Osteoblast (primary cell): Measurements from ENCODE around the gene RGS5. TPM values are rescaled to one million over a fixed set of nuclear protein-coding genes. Genes with fewer than 3 reads are reported as not detected.

Source experiments
- DNase-seq: peaks from one replicate; pipeline ENCODE4 v3.0.0; 2011; ENCODE audit warnings: low spot score, mixed read lengths; ENCODE audit not compliant: insufficient read length; ENCODE audit errors: missing footprints
- H2AFZ ChIP-seq: 2 replicates; pipeline ENCODE4 v1.6.0; 2011; ENCODE audit warnings: mild to moderate bottlenecking, low read length
- H3K27ac ChIP-seq: 2 replicates; pipeline ENCODE4 v1.5.1; 2011; ENCODE audit warnings: mild to moderate bottlenecking, low read depth, low read length, moderate library complexity
- H3K27me3 ChIP-seq: 2 replicates; pipeline ENCODE4 v1.6.0; 2012; ENCODE audit warnings: mild to moderate bottlenecking, control low read depth, inconsistent platforms, low read length, moderate library complexity; ENCODE audit not compliant: insufficient read depth
- H3K36me3 ChIP-seq: 2 replicates; pipeline ENCODE4 v1.5.1; 2011; ENCODE audit warnings: mild to moderate bottlenecking, low read length, control low read depth, moderate library complexity; ENCODE audit not compliant: insufficient read depth
- H3K4me1 ChIP-seq: 2 replicates; pipeline ENCODE4 v1.5.1; 2011; ENCODE audit warnings: mild to moderate bottlenecking, low read length, control low read depth, moderate library complexity; ENCODE audit not compliant: insufficient read depth
- H3K4me2 ChIP-seq: 2 replicates; pipeline ENCODE4 v1.6.0; 2011; ENCODE audit warnings: mild to moderate bottlenecking, low read length; ENCODE audit not compliant: insufficient read depth
- H3K4me3 ChIP-seq: fragments of 200-600 bp; sonication (generic); 3 replicates; pipeline ENCODE4 v1.5.1; 2012; ENCODE audit warnings: mild to moderate bottlenecking, low read length, inconsistent platforms; ENCODE audit not compliant: insufficient read depth
- H3K79me2 ChIP-seq: 2 replicates; pipeline ENCODE4 v1.6.0; 2012; ENCODE audit warnings: mild to moderate bottlenecking, low read length, control low read depth, inconsistent platforms; ENCODE audit not compliant: insufficient read depth
- H3K9me3 ChIP-seq: 2 replicates; pipeline ENCODE4 v1.5.1; 2011; ENCODE audit warnings: low read depth, low read length, control low read depth
- H4K20me1 ChIP-seq: 2 replicates; pipeline ENCODE4 v1.6.0; 2012; ENCODE audit warnings: mild to moderate bottlenecking, low read length, control low read depth; ENCODE audit not compliant: insufficient read depth
- total RNA-seq: library from RNA; depleted of rRNA; stranded (reverse); fragments of >200 nt; gene quantifications from 2 replicates; pipeline ENCODE4 v1.2.3, GENCODE V29; 2012
- TF ChIP-seq, protein P1 (sequence below): IDR thresholded peaks from 2 replicates; pipeline ENCODE4 v1.5.1; 2011; ENCODE audit warnings: mild to moderate bottlenecking, low read depth, low read length, moderate library complexity; ENCODE audit errors: extremely low read depth

Gene RGS5
- total RNA-seq, 1 donor, result 1.8 TPM

DNA sequence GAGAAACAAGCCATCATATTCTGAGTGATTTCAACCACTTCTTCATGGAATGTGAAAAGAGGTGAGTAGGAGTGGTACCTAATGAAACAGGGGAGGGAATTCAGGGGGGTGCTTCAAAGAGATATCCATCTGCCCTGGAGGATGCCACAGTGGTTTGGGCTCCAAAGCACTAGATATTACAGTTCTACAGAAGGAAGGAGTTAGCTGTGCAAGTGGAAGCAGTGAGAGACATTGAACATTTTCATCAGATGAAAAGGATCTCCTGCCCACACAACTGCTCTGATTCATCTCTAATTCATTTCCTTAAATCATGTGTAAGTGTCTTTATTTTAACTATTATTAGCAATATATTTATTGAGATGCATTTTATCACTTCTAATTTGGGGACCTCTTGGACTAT, 2.8 kb upstream of the RGS5 start:
- Histone ChIP-seq H3K36me3 (no peaks in the 10 kb centered on the region), H3K27ac (no peak overlapping the region), H3K4me1 (peaks cover 15% of the 10 kb centered on the region), H3K9me3 (no peaks in the 10 kb centered on the region), H3K79me2 (no peaks in the 10 kb centered on the region), H3K4me2 (peak overlapping the region; percentile 40), H2AFZ (peak overlapping the region; percentile 71), H3K27me3 (peaks cover 4% of the 10 kb centered on the region), H3K4me3 (no peak overlapping the region), H4K20me1 (no peaks in the 10 kb centered on the region)
- TF ChIP-seq, protein P1, sequence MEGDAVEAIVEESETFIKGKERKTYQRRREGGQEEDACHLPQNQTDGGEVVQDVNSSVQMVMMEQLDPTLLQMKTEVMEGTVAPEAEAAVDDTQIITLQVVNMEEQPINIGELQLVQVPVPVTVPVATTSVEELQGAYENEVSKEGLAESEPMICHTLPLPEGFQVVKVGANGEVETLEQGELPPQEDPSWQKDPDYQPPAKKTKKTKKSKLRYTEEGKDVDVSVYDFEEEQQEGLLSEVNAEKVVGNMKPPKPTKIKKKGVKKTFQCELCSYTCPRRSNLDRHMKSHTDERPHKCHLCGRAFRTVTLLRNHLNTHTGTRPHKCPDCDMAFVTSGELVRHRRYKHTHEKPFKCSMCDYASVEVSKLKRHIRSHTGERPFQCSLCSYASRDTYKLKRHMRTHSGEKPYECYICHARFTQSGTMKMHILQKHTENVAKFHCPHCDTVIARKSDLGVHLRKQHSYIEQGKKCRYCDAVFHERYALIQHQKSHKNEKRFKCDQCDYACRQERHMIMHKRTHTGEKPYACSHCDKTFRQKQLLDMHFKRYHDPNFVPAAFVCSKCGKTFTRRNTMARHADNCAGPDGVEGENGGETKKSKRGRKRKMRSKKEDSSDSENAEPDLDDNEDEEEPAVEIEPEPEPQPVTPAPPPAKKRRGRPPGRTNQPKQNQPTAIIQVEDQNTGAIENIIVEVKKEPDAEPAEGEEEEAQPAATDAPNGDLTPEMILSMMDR, result no peak
- DNase-seq, result no peak

DNA sequence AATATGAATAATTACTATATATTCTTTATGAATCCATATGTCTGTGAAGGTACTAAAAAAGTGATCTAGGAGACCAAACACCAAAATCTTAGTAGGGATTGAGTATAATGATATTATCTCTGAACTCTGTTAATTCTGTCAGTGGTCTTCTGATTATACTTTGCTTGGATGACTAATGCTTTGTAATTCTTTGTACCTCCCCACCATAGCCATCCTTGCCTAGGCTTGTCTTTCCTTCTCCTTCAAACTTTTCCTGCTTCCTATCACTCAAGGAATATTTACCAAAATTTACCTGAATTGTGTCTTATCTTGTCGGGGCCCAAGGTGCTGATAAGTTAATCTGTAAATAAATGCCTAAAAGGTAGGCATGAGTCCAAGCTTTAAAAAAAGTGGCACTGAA, 845 bp upstream of the RGS5 start:
- no peak overlapping the region for H2AFZ ChIP-seq
- H3K79me2 ChIP-seq, result no peaks in the 10 kb centered on the region
- no peaks in the 10 kb centered on the region for H3K27me3 ChIP-seq
- H3K36me3 ChIP-seq, result no peaks in the 10 kb centered on the region
- peaks cover 15% of the 10 kb centered on the region for H3K4me1 ChIP-seq
- TF ChIP-seq, protein P1, result no peak
- no peak for DNase-seq
- H3K27ac ChIP-seq, result no peak overlapping the region
- no peak overlapping the region for H3K4me2 ChIP-seq
- H3K9me3 ChIP-seq, result no peaks in the 10 kb centered on the region
- H3K4me3 ChIP-seq, result no peak overlapping the region
- H4K20me1 ChIP-seq, result no peaks in the 10 kb centered on the region

GRCh38 chr1:163201906-163202305, 810 bp downstream of the RGS5 start:
- Histone ChIP-seq H3K79me2 (no peaks in the 10 kb centered on the region), H2AFZ (no peak overlapping the region)

GRCh38 chr1:163197022-163197421, 5.7 kb downstream of the RGS5 start:
- no peak for DNase-seq
- TF ChIP-seq, protein P1, result no peak
- H2AFZ ChIP-seq, result no peak overlapping the region
- no peaks in the 10 kb centered on the region for H3K4me1 ChIP-seq
- H3K27ac ChIP-seq, result no peak overlapping the region
- H3K79me2 ChIP-seq, result no peaks in the 10 kb centered on the region
- no peaks in the 10 kb centered on the region for H3K27me3 ChIP-seq
- no peaks in the 10 kb centered on the region for H3K9me3 ChIP-seq
- no peaks in the 10 kb centered on the region for H4K20me1 ChIP-seq
- H3K4me3 ChIP-seq, result no peak overlapping the region
- H3K4me2 ChIP-seq, result no peak overlapping the region
- H3K36me3 ChIP-seq, result no peaks in the 10 kb centered on the region

More at GRCh38 chr1:163201906-163202305, 810 bp downstream of the RGS5 start:
- Histone ChIP-seq H3K4me2 (no peak overlapping the region), H3K4me3 (no peak overlapping the region), H3K4me1 (peaks cover 15% of the 10 kb centered on the region), H3K9me3 (no peaks in the 10 kb centered on the region), H4K20me1 (no peaks in the 10 kb centered on the region), H3K36me3 (no peaks in the 10 kb centered on the region), H3K27ac (no peak overlapping the region), H3K27me3 (no peaks in the 10 kb centered on the region)
- TF ChIP-seq, protein P1, result no peak
- no peak for DNase-seq
